ENCODE measurements around the gene KIAA0825. TPM values are rescaled to one million over a fixed set of nuclear protein-coding genes. Genes with fewer than 3 reads are reported as not detected.
"Not testable (repeated sequence)": the region's sequence is repeated elsewhere in the genome, so short reads cannot be mapped to it uniquely, and the experiment has no call there.

Gene KIAA0825
- total RNA-seq, 2 donors from 2014 or later = 4.1 to 4.3 TPM

- Histone ChIP-seq H3K4me1 (ENCODE audit: control insufficient read depth in 1 of 2, low read depth in 2 of 2) (no peaks in the 10 kb centered on the region), H3K9me3 (no peaks in the 10 kb centered on the region), H3K27me3 (replicated peaks; ENCODE audit: insufficient read depth) (no peaks in the 10 kb centered on the region), H3K27ac (no peak overlapping the region), H3K36me3 (no peaks in the 10 kb centered on the region), H3K4me3 (no peak overlapping the region)
- ATAC-seq (ENCODE audit: insufficient number of reproducible peaks, low FRiP score, low read depth) (no peak), DNase-seq (ENCODE audit: low spot score) (no peak)
- no peak for TF ChIP-seq CTCF (IDR thresholded peaks at IDR 0.05)
Observed at GRCh38 chr5:94181895-94182294, 436.5 kb downstream of the KIAA0825 start.

- Histone ChIP-seq H3K27me3 (replicated peaks; ENCODE audit: insufficient read depth) (no peaks in the 10 kb centered on the region), H3K4me3 (no peak overlapping the region), H3K27ac (no peak overlapping the region), H3K36me3 (no peaks in the 10 kb centered on the region), H3K4me1 (ENCODE audit: control insufficient read depth in 1 of 2, low read depth in 2 of 2) (no peaks in the 10 kb centered on the region), H3K9me3 (no peaks in the 10 kb centered on the region)
- TF ChIP-seq CTCF (IDR thresholded peaks at IDR 0.05) = no peak
- DNase-seq (ENCODE audit: low spot score) (no peak), ATAC-seq (ENCODE audit: insufficient number of reproducible peaks, low FRiP score, low read depth) (no peak)
Observed at GRCh38 chr5:94180761-94181160, 437.6 kb downstream of the KIAA0825 start.

GRCh38 chr5:94175912-94176311 is 442.5 kb downstream of the KIAA0825 start:
- no peaks in the 10 kb centered on the region for H3K27me3 ChIP-seq (replicated peaks; ENCODE audit: insufficient read depth)
- TF ChIP-seq CTCF (IDR thresholded peaks at IDR 0.05) = no peak
- ATAC-seq (ENCODE audit: insufficient number of reproducible peaks, low FRiP score, low read depth) = no peak
- H3K27ac ChIP-seq = no peak overlapping the region
- H3K4me3 ChIP-seq = no peak overlapping the region
- H3K4me1 ChIP-seq (ENCODE audit: control insufficient read depth in 1 of 2, low read depth in 2 of 2) = no peaks in the 10 kb centered on the region
- no peaks in the 10 kb centered on the region for H3K36me3 ChIP-seq
- DNase-seq (ENCODE audit: low spot score) = no peak
- no peaks in the 10 kb centered on the region for H3K9me3 ChIP-seq

GRCh38 chr5:94174748-94175411 is 443.5 kb downstream of the KIAA0825 start:
- H3K36me3 ChIP-seq = no peaks in the 10 kb centered on the region

GRCh38 chr5:94173100-94173499 is 445.3 kb downstream of the KIAA0825 start:
- no peak overlapping the region for H3K27ac ChIP-seq
- ATAC-seq (ENCODE audit: insufficient number of reproducible peaks, low FRiP score, low read depth) (no peak), DNase-seq (ENCODE audit: low spot score) (no peak)
- no peak overlapping the region for H3K4me3 ChIP-seq
- no peaks in the 10 kb centered on the region for H3K36me3 ChIP-seq
- no peaks in the 10 kb centered on the region for H3K27me3 ChIP-seq (replicated peaks; ENCODE audit: insufficient read depth)
- no peaks in the 10 kb centered on the region for H3K4me1 ChIP-seq (ENCODE audit: control insufficient read depth in 1 of 2, low read depth in 2 of 2)
- H3K9me3 ChIP-seq = no peaks in the 10 kb centered on the region
- no peak for TF ChIP-seq CTCF (IDR thresholded peaks at IDR 0.05)

More at GRCh38 chr5:94174748-94175411, 443.5 kb downstream of the KIAA0825 start:
- Histone ChIP-seq H3K4me1 (ENCODE audit: control insufficient read depth in 1 of 2, low read depth in 2 of 2) (no peaks in the 10 kb centered on the region), H3K27ac (no peak overlapping the region), H3K27me3 (replicated peaks; ENCODE audit: insufficient read depth) (no peaks in the 10 kb centered on the region), H3K9me3 (no peaks in the 10 kb centered on the region), H3K4me3 (no peak overlapping the region)
- ATAC-seq (ENCODE audit: insufficient number of reproducible peaks, low FRiP score, low read depth) = no peak
- TF ChIP-seq CTCF (IDR thresholded peaks at IDR 0.05) = no peak
- DNase-seq (ENCODE audit: low spot score) = no peak

GRCh38 chr5:94171070-94171469 is 447.3 kb downstream of the KIAA0825 start:
- H3K36me3 ChIP-seq; H3K4me1 ChIP-seq (ENCODE audit: control insufficient read depth in 1 of 2, low read depth in 2 of 2); H3K27ac ChIP-seq; H3K4me3 ChIP-seq; H3K9me3 ChIP-seq; DNase-seq (ENCODE audit: low spot score); ATAC-seq (ENCODE audit: insufficient number of reproducible peaks, low FRiP score, low read depth); H3K27me3 ChIP-seq (replicated peaks; ENCODE audit: insufficient read depth): not testable (repeated sequence)

GRCh38 chr5:94170158-94170557 is 448.2 kb downstream of the KIAA0825 start:
- not testable (repeated sequence) for H3K4me1 ChIP-seq (ENCODE audit: control insufficient read depth in 1 of 2, low read depth in 2 of 2); H3K27ac ChIP-seq; DNase-seq (ENCODE audit: low spot score); H3K4me3 ChIP-seq; H3K9me3 ChIP-seq; ATAC-seq (ENCODE audit: insufficient number of reproducible peaks, low FRiP score, low read depth); H3K27me3 ChIP-seq (replicated peaks; ENCODE audit: insufficient read depth); H3K36me3 ChIP-seq

All from thoracic aorta (tissue), 2 donors.